ENCODE data around the gene MTHFD2L. TPM values are rescaled to one million over a fixed set of nuclear protein-coding genes. Genes with fewer than 3 reads are reported as not detected.

The MTHFD2L gene
- polyA plus RNA-seq, 1 donor: 15.2 TPM

GRCh38 chr4:74181219-74181618 lies 23.3 kb downstream of the MTHFD2L start:
- Histone ChIP-seq H3K27ac (ENCODE audit: low read length) (no peak overlapping the region), H3K4me1 (ENCODE audit: control insufficient read depth, insufficient read depth, low read length) (no peaks in the 10 kb centered on the region), H3K4me3 (ENCODE audit: low read length) (no peak overlapping the region), H3K36me3 (ENCODE audit: control insufficient read depth, insufficient read depth, low read length) (no peaks in the 10 kb centered on the region), H3K9me3 (ENCODE audit: control insufficient read depth, low read depth, low read length) (no peaks in the 10 kb centered on the region), H3K27me3 (ENCODE audit: control insufficient read depth, insufficient read depth, low read length) (no peaks in the 10 kb centered on the region)
- DNase-seq: no peak
- no CpG with 5 or more reads among the region's 3 CpGs for WGBS (ENCODE audit: insufficient coverage, low lambda C conversion rate)

- H3K4me3 ChIP-seq (ENCODE audit: low read length): no peak overlapping the region
- H3K9me3 ChIP-seq (ENCODE audit: control insufficient read depth, low read depth, low read length): no peaks in the 10 kb centered on the region
- H3K4me1 ChIP-seq (ENCODE audit: control insufficient read depth, insufficient read depth, low read length): no peaks in the 10 kb centered on the region
- WGBS (ENCODE audit: insufficient coverage, low lambda C conversion rate): 100% methylated on average over 1 of the region's 2 CpGs
- H3K36me3 ChIP-seq (ENCODE audit: control insufficient read depth, insufficient read depth, low read length): no peaks in the 10 kb centered on the region
- no peak overlapping the region for H3K27ac ChIP-seq (ENCODE audit: low read length)
- DNase-seq: no peak
- H3K27me3 ChIP-seq (ENCODE audit: control insufficient read depth, insufficient read depth, low read length): no peaks in the 10 kb centered on the region
Observed at GRCh38 chr4:74188912-74189311, 31.0 kb downstream of the MTHFD2L start.

- H3K27me3 ChIP-seq (ENCODE audit: control insufficient read depth, insufficient read depth, low read length): no peaks in the 10 kb centered on the region
- no peaks in the 10 kb centered on the region for H3K9me3 ChIP-seq (ENCODE audit: control insufficient read depth, low read depth, low read length)
- no peaks in the 10 kb centered on the region for H3K36me3 ChIP-seq (ENCODE audit: control insufficient read depth, insufficient read depth, low read length)
- H3K27ac ChIP-seq (ENCODE audit: low read length): no peak overlapping the region
- no peaks in the 10 kb centered on the region for H3K4me1 ChIP-seq (ENCODE audit: control insufficient read depth, insufficient read depth, low read length)
- DNase-seq: peak; percentile 29 to 42
- H3K4me3 ChIP-seq (ENCODE audit: low read length): no peak overlapping the region
- 33% methylated on average over 1 of the region's 2 CpGs for WGBS (ENCODE audit: insufficient coverage, low lambda C conversion rate)
Observed at GRCh38 chr4:74189331-74190043, 31.6 kb downstream of the MTHFD2L start.

GRCh38 chr4:74190332-74190731 lies 32.4 kb downstream of the MTHFD2L start:
- no peak for DNase-seq
- H3K9me3 ChIP-seq (ENCODE audit: control insufficient read depth, low read depth, low read length): no peaks in the 10 kb centered on the region
- no peaks in the 10 kb centered on the region for H3K4me1 ChIP-seq (ENCODE audit: control insufficient read depth, insufficient read depth, low read length)
- H3K27me3 ChIP-seq (ENCODE audit: control insufficient read depth, insufficient read depth, low read length): no peaks in the 10 kb centered on the region
- H3K4me3 ChIP-seq (ENCODE audit: low read length): no peak overlapping the region
- no peaks in the 10 kb centered on the region for H3K36me3 ChIP-seq (ENCODE audit: control insufficient read depth, insufficient read depth, low read length)
- WGBS (ENCODE audit: insufficient coverage, low lambda C conversion rate): no CpG with 5 or more reads among the region's 4 CpGs
- H3K27ac ChIP-seq (ENCODE audit: low read length): no peak overlapping the region

GRCh38 chr4:74190919-74191397 lies 33.0 kb downstream of the MTHFD2L start:
- 0% methylated on average over 1 of the region's 4 CpGs for WGBS (ENCODE audit: insufficient coverage, low lambda C conversion rate)
- Histone ChIP-seq H3K27me3 (ENCODE audit: control insufficient read depth, insufficient read depth, low read length) (no peaks in the 10 kb centered on the region), H3K9me3 (ENCODE audit: control insufficient read depth, low read depth, low read length) (no peaks in the 10 kb centered on the region), H3K4me3 (ENCODE audit: low read length) (no peak overlapping the region), H3K27ac (ENCODE audit: low read length) (no peak overlapping the region), H3K4me1 (ENCODE audit: control insufficient read depth, insufficient read depth, low read length) (no peaks in the 10 kb centered on the region), H3K36me3 (ENCODE audit: control insufficient read depth, insufficient read depth, low read length) (no peaks in the 10 kb centered on the region)
- DNase-seq: peak in 1 of 2 donors; percentile 12

GRCh38 chr4:74197080-74197479 lies 39.2 kb downstream of the MTHFD2L start:
- WGBS (ENCODE audit: insufficient coverage, low lambda C conversion rate): 100% methylated on average over 1 of the region's 1 CpG
- no peaks in the 10 kb centered on the region for H3K36me3 ChIP-seq (ENCODE audit: control insufficient read depth, insufficient read depth, low read length)
- H3K27ac ChIP-seq (ENCODE audit: low read length): no peak overlapping the region
- peaks cover 2% of the 10 kb centered on the region for H3K4me1 ChIP-seq (ENCODE audit: control insufficient read depth, insufficient read depth, low read length)
- no peak for DNase-seq
- H3K4me3 ChIP-seq (ENCODE audit: low read length): no peak overlapping the region
- H3K9me3 ChIP-seq (ENCODE audit: control insufficient read depth, low read depth, low read length): no peaks in the 10 kb centered on the region
- no peaks in the 10 kb centered on the region for H3K27me3 ChIP-seq (ENCODE audit: control insufficient read depth, insufficient read depth, low read length)

GRCh38 chr4:74202062-74202586 lies 44.2 kb downstream of the MTHFD2L start:
- H3K4me1 ChIP-seq (ENCODE audit: control insufficient read depth, insufficient read depth, low read length): peaks cover 23% of the 10 kb centered on the region
- H3K36me3 ChIP-seq (ENCODE audit: control insufficient read depth, insufficient read depth, low read length): no peaks in the 10 kb centered on the region
- no peaks in the 10 kb centered on the region for H3K9me3 ChIP-seq (ENCODE audit: control insufficient read depth, low read depth, low read length)
- no peak overlapping the region for H3K4me3 ChIP-seq (ENCODE audit: low read length)
- peak overlapping the region; percentile 29 for H3K27ac ChIP-seq (ENCODE audit: low read length)
- peak; percentile 17 to 68 for DNase-seq
- H3K27me3 ChIP-seq (ENCODE audit: control insufficient read depth, insufficient read depth, low read length): no peaks in the 10 kb centered on the region
- WGBS (ENCODE audit: insufficient coverage, low lambda C conversion rate): 17% methylated on average over 1 of the region's 5 CpGs

- no peaks in the 10 kb centered on the region for H3K9me3 ChIP-seq (ENCODE audit: control insufficient read depth, low read depth, low read length)
- no peaks in the 10 kb centered on the region for H3K36me3 ChIP-seq (ENCODE audit: control insufficient read depth, insufficient read depth, low read length)
- no CpG with 5 or more reads among the region's 3 CpGs for WGBS (ENCODE audit: insufficient coverage, low lambda C conversion rate)
- no peaks in the 10 kb centered on the region for H3K27me3 ChIP-seq (ENCODE audit: control insufficient read depth, insufficient read depth, low read length)
- DNase-seq: peak in 1 of 2 donors; percentile 38
- H3K4me1 ChIP-seq (ENCODE audit: control insufficient read depth, insufficient read depth, low read length): peaks cover 23% of the 10 kb centered on the region
- peak overlapping the region; percentile 17 for H3K27ac ChIP-seq (ENCODE audit: low read length)
- no peak overlapping the region for H3K4me3 ChIP-seq (ENCODE audit: low read length)
Observed at GRCh38 chr4:74203467-74203866, 45.5 kb downstream of the MTHFD2L start.

GRCh38 chr4:74205046-74205445 lies 47.1 kb downstream of the MTHFD2L start:
- no CpG with 5 or more reads among the region's 4 CpGs for WGBS (ENCODE audit: insufficient coverage, low lambda C conversion rate)
- H3K4me1 ChIP-seq (ENCODE audit: control insufficient read depth, insufficient read depth, low read length): peaks cover 23% of the 10 kb centered on the region
- DNase-seq: no peak
- H3K27ac ChIP-seq (ENCODE audit: low read length): no peak overlapping the region
- no peak overlapping the region for H3K4me3 ChIP-seq (ENCODE audit: low read length)
- H3K36me3 ChIP-seq (ENCODE audit: control insufficient read depth, insufficient read depth, low read length): no peaks in the 10 kb centered on the region
- no peaks in the 10 kb centered on the region for H3K27me3 ChIP-seq (ENCODE audit: control insufficient read depth, insufficient read depth, low read length)
- no peaks in the 10 kb centered on the region for H3K9me3 ChIP-seq (ENCODE audit: control insufficient read depth, low read depth, low read length)

- no peaks in the 10 kb centered on the region for H3K36me3 ChIP-seq (ENCODE audit: control insufficient read depth, insufficient read depth, low read length)
- H3K4me3 ChIP-seq (ENCODE audit: low read length): no peak overlapping the region
- H3K27me3 ChIP-seq (ENCODE audit: control insufficient read depth, insufficient read depth, low read length): no peaks in the 10 kb centered on the region
- no peak overlapping the region for H3K27ac ChIP-seq (ENCODE audit: low read length)
- H3K4me1 ChIP-seq (ENCODE audit: control insufficient read depth, insufficient read depth, low read length): peaks cover 23% of the 10 kb centered on the region
- no peak for DNase-seq
- no peaks in the 10 kb centered on the region for H3K9me3 ChIP-seq (ENCODE audit: control insufficient read depth, low read depth, low read length)
Observed at GRCh38 chr4:74205559-74205958, 47.6 kb downstream of the MTHFD2L start.
